Thoracic aorta (tissue), 2 donors: ENCODE measurements around the gene CLMN. TPM values are rescaled to one million over a fixed set of nuclear protein-coding genes. Genes with fewer than 3 reads are reported as not detected.

Experiments used
- ATAC-seq: fragments of 150-250 bp; one replicate; pipeline ENCODE4 v1.8.0; 2017; ENCODE audit warnings: low read depth; ENCODE audit not compliant: insufficient number of reproducible peaks, low FRiP score
- DNase-seq: peaks from one replicate; pipeline ENCODE4 v3.0.0-alpha.2; 2020; ENCODE audit warnings: low spot score
- H3K27ac ChIP-seq, 2 donors: fragments of 200-600 bp; sonication (generic); 1 replicate in 1 of 2; 2 replicates in 1 of 2; pipeline ENCODE4 v1.5.1; 2016; ENCODE audit warnings: mild to moderate bottlenecking in 2 of 2, moderate library complexity in 2 of 2
- H3K27me3 ChIP-seq: fragments of 200-600 bp; sonication (generic); replicated peaks from 2 replicates; pipeline ENCODE4 v1.6.0; 2016; ENCODE audit warnings: mild to moderate bottlenecking; ENCODE audit not compliant: insufficient read depth
- H3K36me3 ChIP-seq: fragments of 200-600 bp; sonication (generic); one replicate; pipeline ENCODE4 v1.5.1; 2016
- H3K4me1 ChIP-seq, 2 donors: fragments of 200-600 bp; sonication (generic); 1 replicate in 1 of 2; 2 replicates in 1 of 2; pipeline versions ENCODE4 v1.5.1 to v1.6.0; 2016; ENCODE audit warnings: low read depth in 2 of 2, mild to moderate bottlenecking in 1 of 2; ENCODE audit not compliant: control insufficient read depth in 1 of 2
- H3K4me3 ChIP-seq: fragments of 200-600 bp; sonication (generic); 2 replicates; pipeline ENCODE4 v1.5.1; 2016; ENCODE audit warnings: mild to moderate bottlenecking
- H3K9me3 ChIP-seq: fragments of 200-600 bp; sonication (generic); 2 replicates; pipeline ENCODE4 v1.5.1; 2016
- total RNA-seq, 2 donors: library from RNA; depleted of rRNA; stranded (reverse); fragments of >200 nt; gene quantifications; one replicate each; pipeline versions ENCODE4 v1.1.0 to v1.2.3, GENCODE V29; 2016
- TF ChIP-seq, protein P1 (sequence below): fragments of 200-600 bp; sonication (generic); IDR thresholded peaks from one replicate; pipeline ENCODE4 v1.5.1; 2019; ENCODE audit warnings: antibody characterized with exemption

CLMN gene
- total RNA-seq, 2 donors from 2014 or later: 7.3 to 10.4 TPM

DNA sequence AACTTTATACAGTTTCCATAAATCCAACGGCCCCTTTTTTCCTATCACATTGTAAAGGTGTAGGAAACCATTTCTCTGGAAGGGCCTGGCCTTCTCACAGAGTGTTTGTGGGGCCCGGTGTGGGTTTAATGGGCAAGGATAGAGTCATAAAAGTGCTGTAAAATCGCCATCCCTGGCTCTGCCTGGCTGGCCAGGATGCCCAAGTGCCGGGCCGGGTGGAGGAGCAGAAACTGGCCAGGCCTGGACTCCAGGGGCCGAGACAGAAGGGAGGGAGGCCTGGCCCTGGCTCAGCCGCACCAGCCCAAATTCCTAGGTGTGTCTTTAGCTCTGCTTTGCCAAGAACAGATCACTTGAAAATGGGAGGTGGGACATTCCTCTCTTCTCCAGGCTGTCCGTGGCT is 85.3 kb downstream of the CLMN start:
- no peak overlapping the region for H3K4me3 ChIP-seq
- no peaks in the 10 kb centered on the region for H3K36me3 ChIP-seq
- ATAC-seq: no peak
- H3K27ac ChIP-seq: no peak overlapping the region
- no peaks in the 10 kb centered on the region for H3K9me3 ChIP-seq
- DNase-seq: no peak
- no peaks in the 10 kb centered on the region for H3K4me1 ChIP-seq
- TF ChIP-seq, protein P1, sequence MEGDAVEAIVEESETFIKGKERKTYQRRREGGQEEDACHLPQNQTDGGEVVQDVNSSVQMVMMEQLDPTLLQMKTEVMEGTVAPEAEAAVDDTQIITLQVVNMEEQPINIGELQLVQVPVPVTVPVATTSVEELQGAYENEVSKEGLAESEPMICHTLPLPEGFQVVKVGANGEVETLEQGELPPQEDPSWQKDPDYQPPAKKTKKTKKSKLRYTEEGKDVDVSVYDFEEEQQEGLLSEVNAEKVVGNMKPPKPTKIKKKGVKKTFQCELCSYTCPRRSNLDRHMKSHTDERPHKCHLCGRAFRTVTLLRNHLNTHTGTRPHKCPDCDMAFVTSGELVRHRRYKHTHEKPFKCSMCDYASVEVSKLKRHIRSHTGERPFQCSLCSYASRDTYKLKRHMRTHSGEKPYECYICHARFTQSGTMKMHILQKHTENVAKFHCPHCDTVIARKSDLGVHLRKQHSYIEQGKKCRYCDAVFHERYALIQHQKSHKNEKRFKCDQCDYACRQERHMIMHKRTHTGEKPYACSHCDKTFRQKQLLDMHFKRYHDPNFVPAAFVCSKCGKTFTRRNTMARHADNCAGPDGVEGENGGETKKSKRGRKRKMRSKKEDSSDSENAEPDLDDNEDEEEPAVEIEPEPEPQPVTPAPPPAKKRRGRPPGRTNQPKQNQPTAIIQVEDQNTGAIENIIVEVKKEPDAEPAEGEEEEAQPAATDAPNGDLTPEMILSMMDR: no peak
- no peaks in the 10 kb centered on the region for H3K27me3 ChIP-seq

DNA sequence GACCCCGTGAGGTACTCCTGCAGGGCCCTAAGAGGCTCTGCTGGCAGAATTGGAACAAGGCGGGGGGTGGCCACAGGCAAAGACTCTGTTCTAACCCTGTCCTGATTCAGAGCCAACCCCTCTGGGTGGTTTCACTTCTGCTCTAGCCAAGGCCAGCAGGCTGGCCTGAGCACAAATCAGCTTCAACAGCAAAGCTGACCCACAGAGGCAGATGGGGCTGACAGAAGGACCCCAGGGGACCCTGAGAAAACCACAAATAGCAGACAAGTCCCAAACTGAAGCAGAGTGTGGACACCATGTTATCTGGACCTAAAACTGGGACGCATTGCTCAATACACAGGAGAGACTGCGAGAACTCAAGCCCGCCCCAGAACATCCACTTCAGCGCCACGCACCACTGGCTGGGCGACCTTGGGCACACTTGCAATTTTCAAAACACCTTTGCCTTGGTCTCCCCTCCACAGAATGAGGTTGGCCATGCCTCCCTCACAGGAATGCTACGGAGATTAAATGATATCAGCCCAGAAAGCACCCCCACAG is 85.9 kb downstream of the CLMN start:
- DNase-seq: no peak
- Histone ChIP-seq H3K4me3 (no peak overlapping the region), H3K4me1 (no peaks in the 10 kb centered on the region), H3K9me3 (no peaks in the 10 kb centered on the region), H3K36me3 (no peaks in the 10 kb centered on the region), H3K27me3 (no peaks in the 10 kb centered on the region), H3K27ac (no peak overlapping the region)
- no peak for ATAC-seq
- TF ChIP-seq, protein P1: no peak

- H3K4me1 ChIP-seq: no peaks in the 10 kb centered on the region
- DNase-seq (no peak), ATAC-seq (no peak)
- H3K27ac ChIP-seq: no peak overlapping the region
- TF ChIP-seq, protein P1: no peak
- no peak overlapping the region for H3K4me3 ChIP-seq
- H3K9me3 ChIP-seq: no peaks in the 10 kb centered on the region
- no peaks in the 10 kb centered on the region for H3K27me3 ChIP-seq
- no peaks in the 10 kb centered on the region for H3K36me3 ChIP-seq
These were observed 86.7 kb downstream of the CLMN start for GRCh38 chr14:95232894-95233584.

- ATAC-seq (no peak), DNase-seq (no peak)
- H3K27ac ChIP-seq: no peak overlapping the region
- TF ChIP-seq, protein P1: no peak
- H3K4me1 ChIP-seq: peaks cover 0 to 9% of the 10 kb centered on the region in 2 donors
- no peaks in the 10 kb centered on the region for H3K36me3 ChIP-seq
- H3K9me3 ChIP-seq: no peaks in the 10 kb centered on the region
- H3K27me3 ChIP-seq: no peaks in the 10 kb centered on the region
- H3K4me3 ChIP-seq: no peak overlapping the region
These were observed 87.6 kb downstream of the CLMN start for GRCh38 chr14:95231966-95232633.

- TF ChIP-seq, protein P1: no peak
- no peak overlapping the region for H3K27ac ChIP-seq
- no peaks in the 10 kb centered on the region for H3K9me3 ChIP-seq
- H3K36me3 ChIP-seq: no peaks in the 10 kb centered on the region
- DNase-seq: no peak
- ATAC-seq: no peak
- no peak overlapping the region for H3K4me3 ChIP-seq
- peaks cover 0 to 14% of the 10 kb centered on the region in 2 donors for H3K4me1 ChIP-seq
- no peaks in the 10 kb centered on the region for H3K27me3 ChIP-seq
These were observed 90.0 kb downstream of the CLMN start for GRCh38 chr14:95229749-95230148.
